GM18508 (cell line): Measurements from ENCODE around the gene PHLPP1.

Experiments used
- ATAC-seq: cut with Tn5 transposase; IDR thresholded peaks from one replicate; pipeline ENCODE4 v1.9.1; 2021; ENCODE audit warnings: moderate number of reproducible peaks; ENCODE audit not compliant: insufficient read depth, unreplicated experiment

The PHLPP1 gene

GRCh38 chr18:62717169-62717924 lies 2.0 kb downstream of the PHLPP1 start:
- no peak for ATAC-seq

DNA sequence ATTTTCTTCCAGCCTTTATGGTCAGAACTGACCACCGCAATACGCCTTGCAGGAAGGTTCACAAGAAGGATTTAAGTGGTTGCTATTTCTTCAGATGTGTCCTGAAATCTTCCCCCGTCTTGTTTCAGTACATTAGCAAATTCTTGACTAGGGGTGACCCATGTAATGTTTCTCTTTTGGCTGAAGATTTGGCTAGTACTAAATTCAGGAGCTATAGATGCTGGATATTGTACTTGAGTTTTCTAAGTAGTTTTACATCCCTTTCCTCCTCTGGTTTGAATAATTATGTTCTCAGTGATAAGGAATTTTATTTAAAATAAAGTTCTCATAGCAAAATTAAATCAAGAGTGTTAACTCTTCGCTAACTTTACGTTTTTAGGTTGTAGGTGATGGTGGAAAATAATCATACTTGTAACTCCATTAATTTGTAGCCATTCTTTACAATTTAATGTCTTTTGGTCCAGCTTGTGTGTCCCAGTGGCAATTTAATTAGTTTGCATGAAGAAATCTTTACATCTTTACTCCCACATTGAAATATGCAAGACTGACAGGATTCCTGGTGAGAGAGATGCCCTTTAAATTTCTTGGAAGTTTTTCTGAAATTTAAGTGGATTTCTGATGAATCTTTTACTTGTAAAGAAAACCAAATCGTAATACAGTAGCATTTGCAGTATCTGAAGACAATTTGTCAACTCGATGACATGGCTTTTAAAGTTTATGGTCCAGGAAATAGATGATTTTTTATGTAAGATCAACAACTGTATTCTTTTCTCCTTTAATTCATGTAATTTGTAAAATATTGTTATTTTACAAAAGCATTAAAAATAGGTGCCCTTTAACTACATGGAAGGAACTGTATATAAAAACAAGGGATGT lies 2.8 kb downstream of the PHLPP1 start:
- no peak for ATAC-seq

DNA sequence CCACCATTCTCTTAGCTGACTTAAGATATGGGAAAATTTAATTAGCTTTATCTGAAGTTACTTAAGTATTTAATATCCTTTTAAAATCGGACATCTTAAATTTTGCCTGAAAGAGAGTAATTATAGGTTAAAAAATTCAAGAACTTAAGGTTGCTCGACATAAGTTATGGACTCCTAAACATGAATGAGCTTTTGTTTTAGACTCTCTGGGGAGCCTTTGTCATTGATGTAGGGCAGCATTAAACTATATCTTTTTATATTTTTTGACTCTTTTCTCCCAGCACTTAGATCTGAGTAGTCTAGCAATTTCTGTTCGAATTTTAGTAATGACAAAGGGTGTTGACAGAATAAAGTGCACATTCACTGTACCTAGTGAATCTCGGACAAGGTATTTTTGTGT lies 4.7 kb downstream of the PHLPP1 start:
- ATAC-seq: no peak

DNA sequence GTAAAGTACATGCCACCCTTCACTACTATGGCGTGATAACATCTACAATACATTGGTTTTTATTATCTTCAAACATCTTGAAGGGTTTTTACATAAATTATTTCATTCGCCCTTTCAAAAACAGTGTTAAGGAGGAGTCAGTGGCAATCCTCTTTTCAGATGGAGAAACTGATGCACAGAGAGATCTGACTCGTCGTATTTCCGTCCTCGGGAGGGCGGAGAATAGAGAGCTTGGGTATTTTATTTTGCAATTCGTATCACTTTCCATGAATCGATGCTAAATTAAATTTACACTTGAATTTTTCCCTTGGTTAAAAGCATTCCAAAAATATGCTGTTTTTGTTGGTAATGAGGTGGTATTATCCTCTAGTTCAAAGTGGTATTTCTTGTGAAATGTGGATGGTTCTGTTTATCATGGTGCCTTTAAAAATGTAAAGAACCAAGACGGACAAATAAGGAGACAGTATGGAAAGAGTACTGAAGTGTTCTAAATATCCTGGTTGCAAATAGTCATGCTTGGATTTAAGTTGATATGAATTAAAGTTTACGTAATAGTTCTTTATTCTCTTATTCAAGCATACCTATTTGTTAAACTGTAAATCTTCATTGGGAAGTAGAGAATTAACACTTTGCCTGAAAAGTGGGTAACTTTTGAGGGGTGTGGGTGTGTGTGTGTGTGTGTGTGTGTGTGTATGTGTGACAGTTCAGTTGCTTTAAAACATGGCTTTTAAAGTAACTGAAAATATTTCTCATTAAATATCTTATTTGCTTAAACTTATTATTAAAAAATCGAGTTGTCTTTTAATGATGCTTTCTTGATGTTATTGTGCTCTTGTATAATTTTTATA lies 5.6 kb downstream of the PHLPP1 start:
- ATAC-seq: no peak

GRCh38 chr18:62721839-62722795 lies 6.8 kb downstream of the PHLPP1 start:
- ATAC-seq: no peak

GRCh38 chr18:62723666-62724281 lies 8.4 kb downstream of the PHLPP1 start:
- no peak for ATAC-seq

DNA sequence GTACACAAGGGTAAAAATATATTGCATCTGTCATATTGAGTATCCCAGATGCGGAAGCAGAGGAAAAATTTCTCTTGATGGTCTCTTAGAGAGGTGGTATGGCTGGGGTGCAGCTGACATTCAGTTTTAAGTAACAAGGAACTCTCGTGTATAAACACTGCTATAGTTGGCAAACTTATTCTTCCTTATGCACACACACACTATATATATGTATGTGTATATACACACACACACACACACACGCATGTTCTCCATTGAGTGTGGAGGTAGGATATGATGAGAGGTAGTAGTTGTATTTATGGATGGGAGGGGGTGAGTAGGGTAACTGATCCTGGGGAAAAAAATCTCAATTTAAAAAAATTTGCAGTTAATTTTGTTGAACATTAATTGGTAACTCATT lies 10.6 kb downstream of the PHLPP1 start:
- no peak for ATAC-seq

DNA sequence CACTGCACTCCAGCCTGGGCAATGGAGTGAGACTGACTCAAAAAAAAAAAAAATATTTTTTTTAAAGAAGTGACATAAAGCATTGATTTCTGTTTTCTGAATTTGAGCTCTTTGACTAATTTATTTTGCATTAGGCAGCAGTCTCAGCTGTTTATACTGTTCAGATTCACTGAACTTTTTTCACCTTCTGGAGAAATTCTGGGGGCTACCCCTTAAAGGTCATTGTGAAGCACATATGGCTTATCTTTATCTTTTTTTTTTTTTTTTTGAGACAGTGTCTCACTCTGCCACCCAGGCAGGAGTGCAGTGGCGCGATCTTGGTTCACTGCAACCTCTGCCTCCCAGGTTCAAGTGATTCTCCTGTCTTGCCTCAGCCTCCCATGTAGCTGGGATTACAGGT lies 12.9 kb downstream of the PHLPP1 start:
- no peak for ATAC-seq

DNA sequence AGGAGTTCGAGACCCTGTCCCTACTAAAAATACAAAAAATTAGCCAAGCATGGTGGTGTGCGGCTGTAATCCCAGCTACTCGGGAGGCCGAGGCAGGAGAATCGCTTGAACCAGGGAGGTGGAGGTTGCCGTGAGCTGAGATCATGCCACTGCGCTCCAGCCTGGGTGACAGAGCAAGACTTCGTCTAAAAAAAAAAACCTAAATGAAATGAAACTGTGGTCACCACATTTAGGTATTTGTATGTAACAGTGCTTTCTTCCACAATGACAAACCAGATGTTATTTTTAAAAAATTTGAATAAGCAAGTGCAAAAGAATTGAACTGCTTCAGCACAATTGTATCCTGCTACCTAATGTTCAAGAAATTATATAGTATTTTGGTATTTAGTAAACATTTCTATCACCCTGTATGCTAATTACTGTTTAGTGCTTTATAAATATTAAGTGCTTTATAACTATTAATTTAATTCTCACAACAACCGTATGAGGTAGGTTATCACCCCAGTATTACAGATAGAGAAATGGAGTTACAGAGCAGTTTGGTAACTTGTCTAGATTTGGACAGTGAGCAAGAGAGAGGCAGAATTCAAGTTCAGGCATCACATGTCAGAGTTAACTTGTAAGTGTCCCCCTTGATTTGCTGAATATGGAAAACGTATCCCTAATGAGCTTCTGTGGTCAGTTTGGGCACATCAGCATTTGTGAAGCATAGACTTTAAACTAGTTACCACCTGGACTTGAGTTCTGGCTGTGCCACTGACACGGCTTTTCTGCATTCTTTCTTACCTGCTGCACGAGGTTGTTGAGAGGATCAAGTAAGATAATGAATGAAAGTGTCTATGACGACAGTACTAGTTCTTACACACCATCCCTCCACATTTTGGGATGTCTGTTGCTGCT lies 14.4 kb downstream of the PHLPP1 start:
- peak; percentile 73 for ATAC-seq

DNA sequence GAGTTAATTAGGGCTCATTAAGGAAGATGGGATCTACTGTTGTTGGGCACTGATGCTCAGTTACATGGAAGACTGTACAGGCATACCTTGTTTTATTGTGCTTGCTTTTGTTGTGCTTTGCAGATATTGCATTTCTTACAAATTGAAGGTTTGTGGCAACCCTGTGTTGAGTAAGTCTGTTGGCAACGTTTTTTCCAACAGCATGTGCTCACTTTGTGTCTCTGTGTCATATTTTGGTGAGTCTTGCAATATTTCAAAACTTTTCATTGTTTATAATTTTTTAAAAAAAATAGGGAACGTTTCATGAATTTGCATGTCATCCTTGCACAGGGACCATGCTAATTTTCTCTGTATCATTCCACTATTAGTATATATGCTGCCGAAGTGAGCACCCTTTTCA lies 15.6 kb downstream of the PHLPP1 start:
- no peak for ATAC-seq

GRCh38 chr18:62732617-62733016 lies 17.3 kb downstream of the PHLPP1 start:
- ATAC-seq: no peak

DNA sequence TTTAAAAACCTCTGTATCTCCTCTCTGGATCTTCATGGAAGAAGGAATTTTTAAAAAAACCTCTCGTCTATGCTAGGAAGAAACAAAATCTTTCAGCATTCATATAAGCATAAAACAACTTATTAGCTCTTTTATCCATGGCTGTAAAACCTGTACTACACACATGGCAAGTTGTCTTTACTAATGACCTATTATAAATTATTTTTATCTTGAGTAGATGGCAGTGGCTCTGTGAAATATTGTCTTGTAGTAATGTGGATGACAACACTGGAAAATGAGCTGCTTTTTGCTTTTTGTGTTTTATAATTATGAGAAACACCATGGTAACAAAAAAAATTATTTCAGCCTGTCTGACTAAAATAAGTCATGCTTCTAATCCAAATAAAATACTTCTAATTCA lies 18.9 kb downstream of the PHLPP1 start:
- no peak for ATAC-seq

- ATAC-seq: no peak
Measured at GRCh38 chr18:62735387-62735786, 20.0 kb downstream of the PHLPP1 start.

DNA sequence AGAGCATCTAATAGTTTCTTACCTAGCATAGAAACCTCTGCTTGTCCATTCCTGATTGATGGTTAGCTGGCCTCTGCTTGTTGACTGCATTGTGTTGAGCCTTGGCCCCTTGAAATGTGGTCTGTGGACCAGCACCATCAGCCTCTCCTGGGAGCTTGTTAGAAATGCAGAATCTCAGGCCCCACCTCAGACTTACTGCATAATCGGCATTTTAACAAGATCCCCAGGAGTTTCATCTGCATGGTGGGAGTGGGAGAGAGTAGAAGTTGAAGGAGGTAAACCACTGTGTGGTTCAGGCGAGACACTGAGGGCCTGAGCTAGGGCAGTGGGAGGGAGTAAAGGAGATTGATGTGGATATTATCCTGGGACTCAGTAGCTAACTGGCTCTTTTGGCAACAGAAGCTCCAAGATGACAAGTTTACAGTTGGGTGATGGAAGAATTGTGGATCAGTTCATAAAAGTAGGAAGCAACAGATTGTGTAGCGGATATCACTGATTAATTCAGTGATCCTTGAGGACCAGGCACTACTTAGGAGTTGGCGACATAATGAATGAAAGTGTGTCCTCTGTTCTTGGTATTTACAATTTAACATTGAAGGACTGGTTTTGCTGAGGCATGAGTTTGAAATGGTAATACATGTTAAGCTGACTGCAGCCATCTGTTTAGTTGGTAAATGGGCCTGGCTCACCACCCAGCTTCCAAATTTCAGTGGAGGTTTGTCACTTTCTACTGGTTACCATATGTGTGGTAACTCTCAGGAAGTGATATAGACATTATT lies 20.9 kb downstream of the PHLPP1 start:
- ATAC-seq: no peak

- no peak for ATAC-seq
Measured at GRCh38 chr18:62737241-62737873, 22.0 kb downstream of the PHLPP1 start.

DNA sequence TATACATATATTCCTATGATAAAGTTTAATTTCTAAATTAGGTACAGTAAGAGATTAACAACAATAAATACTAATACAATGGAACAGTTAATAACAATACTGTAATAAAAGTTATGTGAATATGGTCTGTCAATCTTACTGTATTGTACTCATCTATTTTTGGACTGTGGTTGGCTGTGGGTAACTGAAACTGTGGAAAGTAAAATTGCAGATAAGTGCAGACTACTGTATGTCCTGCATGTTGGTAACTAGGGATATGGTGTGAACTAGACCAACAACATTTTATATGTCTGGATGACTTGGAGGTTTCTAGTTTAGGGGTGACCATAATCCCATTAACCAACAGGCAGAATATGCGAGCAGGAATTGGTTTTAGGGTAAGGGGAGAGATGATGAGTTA lies 23.3 kb downstream of the PHLPP1 start:
- no peak for ATAC-seq

GRCh38 chr18:62739911-62740310 lies 24.6 kb downstream of the PHLPP1 start:
- ATAC-seq: no peak
